ENCODE data around the gene CPXM2.

Gene CPXM2

GRCh38 chr10:123852411-123852951 is 39.1 kb downstream of the CPXM2 start:
- in situ Hi-C loops (cut with MboI; ENCODE audit: low sequenced_read_pairs): no loop called here

GRCh38 chr10:123848564-123849457 is 42.8 kb downstream of the CPXM2 start:
- in situ Hi-C loops (cut with MboI; ENCODE audit: low sequenced_read_pairs): no loop called here

GRCh38 chr10:123847686-123848432 is 43.7 kb downstream of the CPXM2 start:
- in situ Hi-C loops (cut with MboI; ENCODE audit: low sequenced_read_pairs): no loop called here

- in situ Hi-C loops (cut with MboI; ENCODE audit: low sequenced_read_pairs): no loop called here
Measured at GRCh38 chr10:123843835-123844234, 47.8 kb downstream of the CPXM2 start.

GRCh38 chr10:123842692-123843385 is 48.8 kb downstream of the CPXM2 start:
- in situ Hi-C loops (cut with MboI; ENCODE audit: low sequenced_read_pairs): no loop called here

- in situ Hi-C loops (cut with MboI; ENCODE audit: low sequenced_read_pairs): no loop called here
Measured at GRCh38 chr10:123841560-123841959, 50.0 kb downstream of the CPXM2 start.

GRCh38 chr10:123841115-123841514 is 50.5 kb downstream of the CPXM2 start:
- in situ Hi-C loops (cut with MboI; ENCODE audit: low sequenced_read_pairs): no loop called here

GRCh38 chr10:123840714-123841113 is 50.9 kb downstream of the CPXM2 start:
- in situ Hi-C loops (cut with MboI; ENCODE audit: low sequenced_read_pairs): no loop called here

- in situ Hi-C loops (cut with MboI; ENCODE audit: low sequenced_read_pairs): no loop called here
Measured at GRCh38 chr10:123838596-123839310, 52.9 kb downstream of the CPXM2 start.

GRCh38 chr10:123837756-123838155 is 53.9 kb downstream of the CPXM2 start:
- in situ Hi-C loops (cut with MboI; ENCODE audit: low sequenced_read_pairs): no loop called here

- in situ Hi-C loops (cut with MboI; ENCODE audit: low sequenced_read_pairs): no loop called here
Measured at GRCh38 chr10:123836418-123837145, 55.0 kb downstream of the CPXM2 start.

GRCh38 chr10:123835575-123835974 is 56.0 kb downstream of the CPXM2 start:
- in situ Hi-C loops (cut with MboI; ENCODE audit: low sequenced_read_pairs): no loop called here

- in situ Hi-C loops (cut with MboI; ENCODE audit: low sequenced_read_pairs): no loop called here
Measured at GRCh38 chr10:123833170-123833850, 58.3 kb downstream of the CPXM2 start.

- in situ Hi-C loops (cut with MboI; ENCODE audit: low sequenced_read_pairs): no loop called here
Measured at GRCh38 chr10:123831259-123831658, 60.3 kb downstream of the CPXM2 start.

GRCh38 chr10:123821136-123821535 is 70.5 kb downstream of the CPXM2 start:
- in situ Hi-C loops (cut with MboI; ENCODE audit: low sequenced_read_pairs): no loop called here

- in situ Hi-C loops (cut with MboI; ENCODE audit: low sequenced_read_pairs): no loop called here
Measured at GRCh38 chr10:123809632-123810031, 82.0 kb downstream of the CPXM2 start.

GRCh38 chr10:123808906-123809305 is 82.7 kb downstream of the CPXM2 start:
- in situ Hi-C loops (cut with MboI; ENCODE audit: low sequenced_read_pairs): no loop called here

GRCh38 chr10:123808286-123808685 is 83.3 kb downstream of the CPXM2 start:
- in situ Hi-C loops (cut with MboI; ENCODE audit: low sequenced_read_pairs): no loop called here

GRCh38 chr10:123807444-123808035 is 84.1 kb downstream of the CPXM2 start:
- in situ Hi-C loops (cut with MboI; ENCODE audit: low sequenced_read_pairs): no loop called here
